OCI-LY7 (cell line): ENCODE data around the gene HPDL. TPM values are rescaled to one million over a fixed set of nuclear protein-coding genes. Genes with fewer than 3 reads are reported as not detected.

Experiments
- BruUV-seq: library from RNA; stranded (reverse); fragments of 400-500 nt; replicated peaks from 2 replicates; lab custom pipeline; 2021; lab: Mats Ljungman, UMichigan
- CTCF ChIA-PET: fragments of 300-600 bp; sonication (Branson Sonifier 250); formaldehyde crosslinking; loops from one replicate; lab custom pipeline; 2022; ENCODE audit warnings: antibody characterized with exemption; ENCODE audit not compliant: unreplicated experiment; lab: Charles Lee
- POLR2A ChIA-PET: fragments of 300-600 bp; sonication (Branson Sonifier 250); formaldehyde crosslinking; loops from one replicate; lab custom pipeline; 2022; ENCODE audit warnings: antibody characterized with exemption; lab: Charles Lee
- DNase-seq: peaks from one replicate; pipeline ENCODE4 v3.0.0-alpha.2; 2015; ENCODE audit warnings: low spot score
- H2AFZ ChIP-seq: fragments of 200-600 bp; sonication (generic), shearing (Covaris generic); 2 replicates; pipeline ENCODE4 v1.6.1; 2014; ENCODE audit warnings: mild to moderate bottlenecking, antibody characterized with exemption, low read length, moderate library complexity
- H3K27ac ChIP-seq: fragments of 200-600 bp; sonication (generic); 2 replicates; pipeline ENCODE4 v1.5.1; 2014; ENCODE audit warnings: mixed run types, low read depth, mild to moderate bottlenecking, moderate library complexity, low read length, inconsistent platforms; ENCODE audit not compliant: poor library complexity, severe bottlenecking
- H3K36me3 ChIP-seq: fragments of 200-600 bp; sonication (generic); 2 replicates; pipeline ENCODE4 v1.6.1; 2014; ENCODE audit warnings: mild to moderate bottlenecking, antibody characterized with exemption, low read length, moderate library complexity, mixed read lengths; ENCODE audit not compliant: insufficient read depth
- H3K4me1 ChIP-seq: fragments of 200-600 bp; sonication (generic); 2 replicates; pipeline ENCODE4 v1.5.1; 2014; ENCODE audit warnings: mild to moderate bottlenecking, low read length; ENCODE audit not compliant: insufficient read depth, poor library complexity, severe bottlenecking
- H3K4me2 ChIP-seq: fragments of 200-600 bp; sonication (generic); 2 replicates; pipeline ENCODE4 v1.6.1; 2014; ENCODE audit warnings: mild to moderate bottlenecking, low read length
- H3K4me3 ChIP-seq: fragments of 200-600 bp; sonication (generic); 2 replicates; pipeline ENCODE4 v1.5.1; 2014; ENCODE audit warnings: mild to moderate bottlenecking, low read depth, low read length; ENCODE audit not compliant: poor library complexity, severe bottlenecking
- H3K79me2 ChIP-seq: fragments of 200-600 bp; sonication (generic); 2 replicates; pipeline ENCODE4 v1.6.1; 2016; ENCODE audit warnings: low read depth, mild to moderate bottlenecking, low read length, moderate library complexity, mixed read lengths; ENCODE audit not compliant: insufficient read depth
- H3K9me2 ChIP-seq: fragments of 200-600 bp; sonication (generic); 2 replicates; pipeline ENCODE4 v1.6.1; 2016; ENCODE audit warnings: mild to moderate bottlenecking, low read length, mixed read lengths; ENCODE audit not compliant: insufficient read depth
- H3K9me3 ChIP-seq: fragments of 200-600 bp; sonication (generic); 2 replicates; pipeline ENCODE4 v1.6.1; 2014; ENCODE audit warnings: mild to moderate bottlenecking, mixed run types, low read length, mixed read lengths
- H4K20me1 ChIP-seq: fragments of 200-600 bp; sonication (generic); 2 replicates; pipeline ENCODE4 v1.6.1; 2014; ENCODE audit warnings: mild to moderate bottlenecking, antibody characterized with exemption, low read length, moderate library complexity, mixed read lengths; ENCODE audit not compliant: insufficient read depth
- CTCF ChIP-seq: fragments of 200-600 bp; sonication (generic); conservative IDR thresholded peaks from 2 replicates; pipeline ENCODE4 v1.5.1; 2014; ENCODE audit warnings: mild to moderate bottlenecking, antibody characterized with exemption, low read length, moderate library complexity, mixed read lengths
- EZH2phosphoT487 ChIP-seq: fragments of 200-600 bp; sonication (generic); IDR thresholded peaks from 2 replicates; pipeline ENCODE4 v1.6.1; 2018; ENCODE audit warnings: low read depth, borderline replicate concordance, mild to moderate bottlenecking, mixed run types, antibody characterized with exemption, low read length, moderate library complexity, mixed read lengths
- intact Hi-C: fragments of 100-400 bp; cut with micrococcal nuclease; formaldehyde crosslinking; loops from one replicate; pipeline ENCODE4 v1.10.0; 2022; ENCODE audit not compliant: unreplicated experiment
- total RNA-seq, 2 experiments: library from RNA; depleted of rRNA in 1 of 2; stranded (reverse); fragments of >200 nt in 1 of 2; shearing (Covaris generic) in 1 of 2; gene quantifications; 2 replicates each; pipeline ENCODE4 v1.2.3, GENCODE V29; 2014 to 2022

Gene HPDL
- total RNA-seq, 2 experiments from 2014 or later: 25.2 to 25.8 TPM

DNA sequence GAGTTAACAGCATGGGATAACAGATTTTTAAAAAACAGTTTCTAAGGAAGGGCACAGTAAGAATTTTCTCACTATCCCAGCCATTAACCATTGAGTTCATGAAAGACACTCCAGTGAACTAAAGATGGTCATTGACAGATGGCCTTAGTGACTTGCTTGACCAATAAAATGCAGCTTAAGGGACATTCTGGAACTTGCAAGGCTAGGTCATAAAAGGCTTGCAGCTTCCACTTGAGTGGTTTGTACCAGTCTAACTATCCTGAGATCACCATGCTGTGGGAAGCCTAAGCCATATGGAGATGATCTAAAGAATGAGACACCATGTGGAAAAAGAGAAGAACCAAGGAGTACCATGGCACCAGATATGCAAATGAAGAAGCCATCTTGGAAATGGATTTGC is 51.5 kb downstream of the HPDL start:
- H2AFZ ChIP-seq: no peak overlapping the region
- H3K4me3 ChIP-seq: no peak overlapping the region
- no peaks in the 10 kb centered on the region for H3K9me3 ChIP-seq
- intact Hi-C loops: no loop called here
- no peaks in the 10 kb centered on the region for H3K36me3 ChIP-seq
- H3K9me2 ChIP-seq: no peaks in the 10 kb centered on the region
- BruUV-seq: no TSS peak
- no peak overlapping the region for H3K4me2 ChIP-seq
- peaks cover 24% of the 10 kb centered on the region for H3K4me1 ChIP-seq
- no peaks in the 10 kb centered on the region for H3K79me2 ChIP-seq
- CTCF ChIA-PET: no interaction called here
- no peak for DNase-seq
- no peak for TF ChIP-seq CTCF
- TF ChIP-seq EZH2phosphoT487: no peak
- no peak overlapping the region for H3K27ac ChIP-seq
- no peaks in the 10 kb centered on the region for H4K20me1 ChIP-seq
- POLR2A ChIA-PET: interaction anchor here (0.6 kb wide), 1 partner anchor 391 kb away, joined by 4 read pairs; no protein-coding TSS in a partner anchor

Other genes starting within 250 kb of the HPDL start
- gene ZSWIM5, start 120.3 kb upstream of the HPDL start, total RNA-seq (2014; rRNA removed; shearing (Covaris generic)): 0.13 and 0.28 TPM in 2 replicates
- gene ZSWIM5, start 120.3 kb upstream of the HPDL start, total RNA-seq (2022): 0.26 and 0.42 TPM in 2 replicates
- gene TOE1, start 13.3 kb downstream of the HPDL start, total RNA-seq (2014; rRNA removed; shearing (Covaris generic)): 23.7 and 30.2 TPM in 2 replicates
- 22.1 and 24.4 TPM in 2 replicates for gene TOE1, start 13.3 kb downstream of the HPDL start, total RNA-seq (2022)
- 46.6 and 52.6 TPM in 2 replicates for gene MUTYH, start 13.5 kb downstream of the HPDL start, total RNA-seq (2014; rRNA removed; shearing (Covaris generic))
- 69.7 and 70.1 TPM in 2 replicates for gene MUTYH, start 13.5 kb downstream of the HPDL start, total RNA-seq (2022)
- gene TESK2, start 164.3 kb downstream of the HPDL start, total RNA-seq (2014; rRNA removed; shearing (Covaris generic)): 4.9 and 5.0 TPM in 2 replicates
- 6.6 and 9.2 TPM in 2 replicates for gene TESK2, start 164.3 kb downstream of the HPDL start, total RNA-seq (2022)
- 2.9 and 7.4 TPM in 2 replicates for gene CCDC163, start 173.2 kb downstream of the HPDL start, total RNA-seq (2014; rRNA removed; shearing (Covaris generic))
- gene CCDC163, start 173.2 kb downstream of the HPDL start, total RNA-seq (2022): 17.2 and 21.1 TPM in 2 replicates
- gene MMACHC, start 173.4 kb downstream of the HPDL start, total RNA-seq (2014; rRNA removed; shearing (Covaris generic)): 7.6 and 8.1 TPM in 2 replicates
- gene MMACHC, start 173.4 kb downstream of the HPDL start, total RNA-seq (2022): 13.3 and 15.9 TPM in 2 replicates
- 725 and 814 TPM in 2 replicates for gene PRDX1, start 195.0 kb downstream of the HPDL start, total RNA-seq (2014; rRNA removed; shearing (Covaris generic))
- 851 and 938 TPM in 2 replicates for gene PRDX1, start 195.0 kb downstream of the HPDL start, total RNA-seq (2022)
- 110 and 142 TPM in 2 replicates for gene AKR1A1, start 223.9 kb downstream of the HPDL start, total RNA-seq (2014; rRNA removed; shearing (Covaris generic))
- 141 and 152 TPM in 2 replicates for gene AKR1A1, start 223.9 kb downstream of the HPDL start, total RNA-seq (2022)